SKM-1 (cell line): Measurements from ENCODE around the gene DDRGK1.

Experiments used
- DNase-seq: peaks from one replicate; lab custom pipeline; 2025; ENCODE audit not compliant: unreplicated experiment; lab: John Stamatoyannopoulos, UW

DDRGK1 gene

GRCh38 chr20:3204124-3204794 lies at the start of gene DDRGK1:
TSS of gene DDRGK1 (minus strand) at chr20:3204682. CDS start at chr20:3204627, 55 bp downstream.
- peak; percentile 31 for DNase-seq

DNA sequence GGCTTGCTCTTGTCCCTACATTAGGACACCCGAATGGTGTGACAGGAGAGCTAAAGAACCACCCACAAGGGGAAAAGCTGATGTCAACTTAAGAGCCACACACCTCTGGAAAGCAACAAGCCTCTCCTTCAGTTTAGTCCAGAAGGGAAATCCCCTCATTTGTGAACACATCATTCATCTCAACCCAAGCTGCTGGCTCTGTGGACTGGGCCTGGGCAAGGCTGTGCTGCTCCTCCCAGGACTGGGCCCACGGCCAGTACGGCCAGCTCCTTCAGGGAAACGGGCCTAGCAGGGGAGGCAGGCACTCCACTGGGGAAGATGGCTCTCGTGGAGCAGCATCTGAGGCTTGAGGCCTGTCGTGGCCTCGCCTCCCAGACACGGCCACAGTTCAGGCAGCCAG lies 47.3 kb upstream of the DDRGK1 start:
- DNase-seq: no peak

DNA sequence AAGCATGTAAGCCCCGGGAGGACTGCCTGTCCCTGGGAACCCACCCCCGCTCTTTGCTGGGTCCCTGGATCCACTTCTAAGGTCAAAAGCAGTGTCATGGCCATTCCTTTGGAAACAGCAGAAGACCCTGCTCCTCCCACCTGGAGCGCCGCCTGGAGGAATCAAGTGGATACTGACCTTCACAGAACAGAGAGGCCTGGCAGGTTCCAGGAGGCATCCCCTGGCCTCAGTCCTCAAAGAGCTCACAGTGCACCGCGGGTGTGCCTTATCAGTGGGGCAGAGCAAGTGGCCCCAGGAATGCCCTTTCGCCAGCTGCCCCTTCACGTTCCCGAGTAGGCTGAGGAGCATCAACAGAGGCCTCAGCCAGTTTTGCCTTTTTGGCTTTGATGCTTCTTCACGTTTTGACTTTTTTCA lies 45.6 kb upstream of the DDRGK1 start:
- no peak for DNase-seq

- DNase-seq: no peak
Measured at GRCh38 chr20:3248993-3249347, 44.5 kb upstream of the DDRGK1 start.

GRCh38 chr20:3248167-3248992 lies 43.9 kb upstream of the DDRGK1 start:
- DNase-seq: no peak

DNA sequence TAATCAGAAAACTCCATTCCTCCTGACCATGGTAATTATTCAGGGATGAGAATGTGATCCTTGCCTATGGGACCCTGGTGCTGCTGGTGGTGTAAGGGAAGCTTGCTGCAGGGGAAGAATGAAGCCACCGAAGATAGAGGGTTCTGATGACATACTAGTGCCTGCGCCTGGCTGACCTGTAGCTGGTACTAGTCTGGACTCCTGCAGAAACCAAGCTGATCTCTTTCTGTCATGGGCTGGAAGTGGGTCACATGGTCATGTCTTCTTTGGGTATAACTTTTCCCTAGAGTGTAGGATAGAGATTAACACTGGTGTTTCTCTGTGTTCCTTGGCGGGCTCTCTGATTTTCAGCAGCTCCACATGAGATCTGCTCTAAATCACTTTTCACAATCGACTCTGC lies 43.2 kb upstream of the DDRGK1 start:
- no peak for DNase-seq

- no peak for DNase-seq
Measured at GRCh38 chr20:3246682-3247081, 42.2 kb upstream of the DDRGK1 start.

GRCh38 chr20:3245711-3246110 lies 41.2 kb upstream of the DDRGK1 start:
- no peak for DNase-seq

GRCh38 chr20:3245156-3245555 lies 40.7 kb upstream of the DDRGK1 start:
- DNase-seq: no peak

- no peak for DNase-seq
Measured at GRCh38 chr20:3244613-3245012, 40.1 kb upstream of the DDRGK1 start.

GRCh38 chr20:3243718-3244358 lies 39.4 kb upstream of the DDRGK1 start:
- no peak for DNase-seq

GRCh38 chr20:3242172-3242692 lies 37.8 kb upstream of the DDRGK1 start:
- no peak for DNase-seq

GRCh38 chr20:3240776-3241363 lies 36.4 kb upstream of the DDRGK1 start:
- no peak for DNase-seq

DNA sequence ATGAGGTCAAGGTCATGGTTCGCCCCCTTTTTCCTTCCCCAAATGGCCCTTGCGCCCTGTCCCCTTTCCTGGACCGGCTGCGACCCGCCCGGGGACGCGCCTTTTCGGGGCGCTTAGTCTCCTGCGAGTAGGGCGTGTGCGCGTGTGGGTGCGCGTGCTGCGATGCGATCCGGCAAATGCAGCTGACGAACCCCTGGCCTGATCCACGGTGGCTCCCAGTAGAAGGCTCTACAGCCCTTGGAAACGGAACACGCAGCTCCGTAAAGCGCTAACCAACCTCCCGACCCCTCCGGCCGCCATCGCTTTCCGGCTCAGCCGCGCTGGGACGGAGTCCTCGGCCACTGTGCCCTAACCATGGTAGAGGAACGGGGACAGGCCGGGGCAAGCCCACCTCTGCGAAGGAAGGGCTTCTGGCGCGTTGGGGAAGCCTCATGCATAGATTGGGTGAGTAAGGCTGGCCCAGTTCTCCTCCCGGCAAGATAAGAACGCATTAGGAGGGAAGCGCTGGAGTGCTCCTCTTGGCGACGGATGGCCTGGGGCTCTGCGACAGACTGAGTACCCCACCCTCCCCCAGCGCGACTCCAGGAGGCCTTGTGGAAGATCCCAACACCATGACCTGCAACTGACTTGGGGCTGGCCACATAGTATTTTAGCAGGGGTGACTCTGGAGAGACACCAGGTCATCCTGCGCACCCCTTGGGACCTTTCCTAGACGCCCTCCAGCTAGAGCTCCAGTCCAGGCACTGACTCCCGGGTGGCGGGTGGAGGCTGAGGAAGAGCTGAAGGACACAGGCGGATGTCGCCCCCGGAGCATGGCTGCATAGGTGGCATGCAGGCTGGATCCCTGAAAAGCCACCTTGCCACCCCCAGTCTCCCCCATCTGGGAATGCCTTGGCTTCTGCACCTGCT lies 35.6 kb upstream of the DDRGK1 start:
- DNase-seq: no peak

- no peak for DNase-seq
Measured at GRCh38 chr20:3239026-3239866, 34.8 kb upstream of the DDRGK1 start, which contains the start of gene SLC4A11. TSS of gene SLC4A11 (minus strand) at chr20:3239190. CDS start at chr20:3239137, 53 bp downstream.

DNA sequence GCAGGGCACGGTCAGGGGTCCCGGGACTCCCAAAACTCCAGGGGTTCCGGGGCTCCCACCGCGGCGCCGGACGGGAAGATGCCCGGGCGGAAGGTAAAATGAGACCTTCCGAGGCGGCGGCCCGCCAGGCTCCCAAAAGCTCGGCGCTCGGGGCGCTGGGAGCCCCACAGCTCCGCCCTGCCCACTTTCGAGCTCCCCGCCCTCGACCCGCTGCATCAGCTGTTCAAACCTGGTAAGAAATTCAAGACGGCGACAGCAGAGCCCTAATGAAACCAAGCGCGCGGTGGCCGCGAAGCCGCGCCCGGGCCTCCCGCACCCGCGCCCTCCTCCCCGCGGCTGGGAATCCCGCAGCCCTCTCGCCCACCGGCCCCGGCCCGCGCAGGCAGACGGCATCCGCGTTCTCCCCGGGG lies 34.1 kb upstream of the DDRGK1 start:
- no peak for DNase-seq

DNA sequence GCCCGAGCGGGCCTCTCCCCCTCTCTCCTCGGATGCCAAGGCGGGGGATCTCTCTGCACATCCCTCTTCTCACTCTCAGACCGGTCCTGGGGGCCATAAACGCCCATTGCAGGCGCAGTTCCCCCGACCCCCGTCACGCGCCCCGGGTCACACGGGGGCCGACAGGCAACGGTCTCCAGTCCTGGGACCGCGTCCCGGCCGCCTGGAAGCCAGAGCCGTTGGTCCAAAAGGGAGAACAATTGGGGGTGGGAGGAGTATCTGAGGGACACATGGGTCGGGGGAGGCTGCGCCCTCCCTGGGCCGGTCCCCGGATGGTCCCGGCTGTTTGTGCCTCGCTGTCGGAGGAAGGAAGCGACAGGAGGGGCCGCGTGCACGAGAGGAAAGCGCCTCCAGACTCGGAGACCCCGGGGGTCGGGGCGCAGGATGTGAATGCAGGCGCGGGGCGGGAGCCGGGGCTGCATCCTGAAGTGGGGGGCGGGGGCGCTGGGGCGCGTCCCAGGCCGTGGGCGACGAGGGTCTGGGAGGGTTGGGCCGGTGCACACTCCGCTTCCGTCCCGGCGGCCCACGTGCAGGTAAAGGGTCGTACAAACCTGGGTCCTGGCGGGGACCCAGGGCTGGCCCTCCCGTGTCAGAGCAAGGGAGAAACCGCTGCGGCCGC lies 33.6 kb upstream of the DDRGK1 start:
- DNase-seq: no peak

DNA sequence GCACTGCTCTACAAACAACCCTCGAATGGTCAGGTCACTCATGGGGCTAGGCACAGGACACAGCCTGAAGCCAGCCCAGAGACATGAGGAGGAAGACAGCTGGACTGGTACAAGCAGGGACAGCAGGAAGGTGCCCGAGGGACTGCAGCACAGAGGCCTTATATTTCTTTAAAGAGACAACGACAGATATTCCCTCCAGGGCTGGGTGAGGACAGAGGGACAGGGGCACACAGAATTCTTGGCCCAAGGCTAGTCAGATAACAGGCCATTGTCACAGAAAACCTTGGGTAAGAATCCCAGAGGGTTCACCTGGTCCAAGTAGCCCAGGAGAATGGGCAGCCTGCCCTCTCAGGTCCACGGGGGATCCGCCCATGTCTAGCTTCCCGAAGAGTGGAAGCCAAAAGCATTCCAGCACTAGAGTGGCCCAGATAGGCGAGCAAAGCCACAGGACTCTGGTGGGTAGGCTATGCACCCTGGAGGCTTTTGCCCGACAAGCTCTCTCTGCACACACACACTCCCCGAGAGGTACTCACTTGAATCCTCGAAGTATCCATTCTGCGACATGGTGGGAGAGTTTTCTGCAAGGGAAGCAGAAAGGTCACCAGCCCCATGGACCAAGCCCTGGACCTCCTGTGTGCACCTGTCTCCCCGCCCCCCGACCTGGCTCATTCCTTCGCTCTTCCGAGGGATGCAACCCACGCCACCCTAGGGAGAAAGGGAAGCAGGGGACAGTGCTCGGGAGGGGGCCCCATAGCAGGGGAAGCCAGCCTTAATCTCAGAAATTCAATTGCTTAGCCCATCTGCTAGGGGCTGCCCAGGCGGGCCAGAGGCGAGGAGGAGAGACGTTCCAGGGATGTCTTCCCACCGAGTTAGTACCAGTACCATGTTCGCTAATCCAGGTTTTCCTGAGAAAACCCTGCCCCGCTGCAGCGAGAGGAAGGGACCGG lies 32.8 kb upstream of the DDRGK1 start:
- no peak for DNase-seq
